Panc1 (cell line): Measurements from ENCODE around the gene ASPA. TPM values are rescaled to one million over a fixed set of nuclear protein-coding genes. Genes with fewer than 3 reads are reported as not detected.

ENCODE experiments used
- ATAC-seq: fragments of 200-7000 bp; cut with Tn5 transposase; 2 replicates; pipeline ENCODE4 v1.9.1; 2020; ENCODE audit warnings: mild to moderate bottlenecking, moderate library complexity
- BruUV-seq: library from RNA; stranded (reverse); fragments of 400-500 nt; replicated peaks from 2 replicates; lab custom pipeline; 2021; lab: Mats Ljungman, UMichigan
- CTCF ChIA-PET: fragments of 300-600 bp; sonication (Branson Sonifier 250); formaldehyde crosslinking; loops from one replicate; lab custom pipeline; 2022; ENCODE audit warnings: antibody characterized with exemption; lab: Charles Lee
- POLR2A ChIA-PET: fragments of 300-600 bp; sonication (Branson Sonifier 250); formaldehyde crosslinking; loops from one replicate; lab custom pipeline; 2022; ENCODE audit warnings: antibody characterized with exemption; lab: Charles Lee
- DNase-seq: peaks from one replicate; pipeline ENCODE4 v3.0.0-alpha.2; 2010; ENCODE audit warnings: low read depth, low spot score
- H3K27ac ChIP-seq: 2 replicates; pipeline ENCODE4 v1.5.1; 2011; ENCODE audit warnings: mild to moderate bottlenecking, low read length, inconsistent platforms
- H3K27me3 ChIP-seq: fragments of 200-500 bp; sonication (Bioruptor generic); 2 replicates; pipeline ENCODE4 v1.6.0; 2014; ENCODE audit warnings: low read length, inconsistent platforms; ENCODE audit not compliant: control insufficient read depth, insufficient read depth
- H3K36me3 ChIP-seq: fragments of 200-500 bp; sonication (Bioruptor generic); 2 replicates; pipeline ENCODE4 v1.5.1; 2014; ENCODE audit warnings: inconsistent platforms, mild to moderate bottlenecking, low read length, moderate library complexity; ENCODE audit not compliant: control insufficient read depth, insufficient read depth
- H3K4me1 ChIP-seq: 2 replicates; pipeline ENCODE4 v1.5.1; 2011; ENCODE audit warnings: inconsistent platforms, mild to moderate bottlenecking, low read length, moderate library complexity; ENCODE audit not compliant: control insufficient read depth, insufficient read depth
- H3K4me3 ChIP-seq, 2 experiments: 2 replicates each; pipeline ENCODE4 v1.5.1; 2011 to 2012; ENCODE audit warnings: low read depth in 2 of 2, low read length in 2 of 2, mild to moderate bottlenecking in 2 of 2, inconsistent platforms in 1 of 2, moderate library complexity in 1 of 2
- H3K9me3 ChIP-seq: fragments of 200-500 bp; sonication (Bioruptor generic); 2 replicates; pipeline ENCODE4 v1.5.1; 2014; ENCODE audit warnings: low read depth, mild to moderate bottlenecking, inconsistent platforms, low read length, moderate library complexity; ENCODE audit not compliant: control insufficient read depth, insufficient read depth
- CTCF ChIP-seq: fragments of 450-650 bp; IDR thresholded peaks from 2 replicates; pipeline ENCODE4 v1.5.1; 2017; ENCODE audit warnings: mild to moderate bottlenecking
- POLR2AphosphoS5 ChIP-seq: IDR thresholded peaks from 2 replicates; pipeline ENCODE4 v1.6.1; 2012; ENCODE audit warnings: mild to moderate bottlenecking, low read depth, low read length, moderate library complexity
- REST ChIP-seq, 2 experiments: IDR thresholded peaks; 2 replicates each; pipeline ENCODE4 v1.6.1; 2011 to 2012; ENCODE audit warnings: low read depth in 2 of 2, control low read depth in 1 of 2, low read length in 1 of 2, mild to moderate bottlenecking in 1 of 2, moderate library complexity in 1 of 2; ENCODE audit not compliant: insufficient read depth in 1 of 2
- SIN3A ChIP-seq: IDR thresholded peaks from 2 replicates; pipeline ENCODE4 v1.6.1; 2012; ENCODE audit warnings: low read depth, mild to moderate bottlenecking, low read length, moderate library complexity, borderline replicate concordance; ENCODE audit not compliant: insufficient read depth
- TCF7L2 ChIP-seq: IDR thresholded peaks from 2 replicates; pipeline ENCODE4 v1.6.1; 2011; ENCODE audit warnings: mild to moderate bottlenecking, low read depth, low read length, inconsistent platforms
- in situ Hi-C: cut with HindIII; loops from 2 replicates; pipeline ENCODE4 v1.10.0; 2016; ENCODE audit warnings: low sequenced_read_pairs, low pct_unique_long_range_greater_than_20kb
- intact Hi-C: fragments of 100-400 bp; cut with micrococcal nuclease; formaldehyde crosslinking; loops from one replicate; pipeline ENCODE4 v1.10.0; 2022; ENCODE audit not compliant: unreplicated experiment
- total RNA-seq: library from RNA; stranded (reverse); gene quantifications from one replicate; pipeline ENCODE4 v1.2.1, GENCODE V29; 2021; ENCODE audit not compliant: unreplicated experiment

ASPA gene
- total RNA-seq, 1 experiment from 2014 or later = not detected

- DNase-seq (no peak), ATAC-seq (no peak)
- ChIA-PET CTCF (interaction anchor here (0.6 kb wide), 1 partner anchor 483 kb away, joined by 4 read pairs; no protein-coding TSS in a partner anchor), POLR2A (no interaction called here)
- BruUV-seq = no TSS peak
- no peak for TF ChIP-seq REST (IDR thresholded peaks at IDR 0.05; ENCODE audit: insufficient read depth in 1 of 2, low read depth in 2 of 2, low read length in 1 of 2)
- TF ChIP-seq CTCF = no peak
- no peak for TF ChIP-seq POLR2AphosphoS5
- TF ChIP-seq TCF7L2 = no peak
- TF ChIP-seq SIN3A = no peak
- H3K36me3 ChIP-seq = no peaks in the 10 kb centered on the region
- in situ Hi-C loops (no loop called here), intact Hi-C loops (no loop called here)
- no peak overlapping the region for H3K27ac ChIP-seq
- H3K4me1 ChIP-seq = no peaks in the 10 kb centered on the region; the same call in 1 of the 2 replicates
- no peak overlapping the region for H3K4me3 ChIP-seq
- H3K9me3 ChIP-seq = no peaks in the 10 kb centered on the region
- H3K27me3 ChIP-seq = no peaks in the 10 kb centered on the region
Measured at GRCh38 chr17:3531266-3532101, 55.7 kb downstream of the ASPA start.

GRCh38 chr17:3532106-3532858 lies 56.5 kb downstream of the ASPA start:
- DNase-seq (no peak), ATAC-seq (no peak)
- no peaks in the 10 kb centered on the region for H3K9me3 ChIP-seq
- no TSS peak for BruUV-seq
- in situ Hi-C loops = no loop called here
- H3K27ac ChIP-seq = no peak overlapping the region
- ChIA-PET CTCF (interaction anchor here (0.6 kb wide), 1 partner anchor 484 kb away, joined by 4 read pairs; no protein-coding TSS in a partner anchor), POLR2A (no interaction called here)
- intact Hi-C loops = no loop called here
- no peak for TF ChIP-seq POLR2AphosphoS5
- TF ChIP-seq CTCF = no peak
- TF ChIP-seq TCF7L2 = no peak
- no peak for TF ChIP-seq SIN3A
- no peak for TF ChIP-seq REST (IDR thresholded peaks at IDR 0.05; ENCODE audit: insufficient read depth in 1 of 2, low read depth in 2 of 2, low read length in 1 of 2)
- H3K4me1 ChIP-seq = no peaks in the 10 kb centered on the region; the same call in 1 of the 2 replicates
- no peaks in the 10 kb centered on the region for H3K27me3 ChIP-seq
- H3K4me3 ChIP-seq = no peak overlapping the region
- no peaks in the 10 kb centered on the region for H3K36me3 ChIP-seq
